Measurements from ENCODE around the gene ADH1C. TPM values are rescaled to one million over a fixed set of nuclear protein-coding genes. Genes with fewer than 3 reads are reported as not detected.
"Not testable (repeated sequence)": the region's sequence is repeated elsewhere in the genome, so short reads cannot be mapped to it uniquely, and the experiment has no call there.

The ADH1C gene
- not detected for total RNA-seq

- DNase-seq: no peak
- peaks cover 4% of the 10 kb centered on the region for H3K9me3 Mint-ChIP-seq
- no peak within 1 kb of the TSS for H3K27ac Mint-ChIP-seq
- H3K4me1 Mint-ChIP-seq: peaks cover 8% of the 10 kb centered on the region
- H3K36me3 Mint-ChIP-seq: no peaks in the 10 kb centered on the region
- H3K4me3 Mint-ChIP-seq: no peak within 1 kb of the TSS
- peaks cover 22% of the 10 kb centered on the region for H3K27me3 Mint-ChIP-seq
Observed at GRCh38 chr4:99352602-99353537, at the start of gene ADH1C. Gene ADH1C, minus strand, starts transcription at chr4:99352746. Its CDS starts 71 bp downstream, at chr4:99352675.

- H3K4me1 Mint-ChIP-seq: peaks cover 21% of the 10 kb centered on the region
- peaks cover 6% of the 10 kb centered on the region for H3K27me3 Mint-ChIP-seq
- no peaks in the 10 kb centered on the region for H3K9me3 Mint-ChIP-seq
- H3K4me3 Mint-ChIP-seq: no peak overlapping the region
- DNase-seq: no peak
- no peak overlapping the region for H3K27ac Mint-ChIP-seq
- no peaks in the 10 kb centered on the region for H3K36me3 Mint-ChIP-seq
Observed at GRCh38 chr4:99400831-99401230, 48.3 kb upstream of the ADH1C start.

GRCh38 chr4:99399017-99399416 lies 46.5 kb upstream of the ADH1C start:
- Mint-ChIP-seq H3K27ac (no peak overlapping the region), H3K4me1 (peaks cover 8% of the 10 kb centered on the region), H3K9me3 (no peaks in the 10 kb centered on the region), H3K36me3 (no peaks in the 10 kb centered on the region), H3K27me3 (peaks cover 11% of the 10 kb centered on the region), H3K4me3 (no peak overlapping the region)
- DNase-seq: no peak

- H3K27ac Mint-ChIP-seq: no peak overlapping the region
- DNase-seq: no peak
- no peaks in the 10 kb centered on the region for H3K9me3 Mint-ChIP-seq
- no peak overlapping the region for H3K4me3 Mint-ChIP-seq
- H3K4me1 Mint-ChIP-seq: no peaks in the 10 kb centered on the region
- H3K36me3 Mint-ChIP-seq: no peaks in the 10 kb centered on the region
- peaks cover 8% of the 10 kb centered on the region for H3K27me3 Mint-ChIP-seq
Observed at GRCh38 chr4:99395595-99396364, 43.2 kb upstream of the ADH1C start.

- Mint-ChIP-seq H3K4me3 (no peak overlapping the region), H3K4me1 (no peaks in the 10 kb centered on the region), H3K9me3 (no peaks in the 10 kb centered on the region), H3K36me3 (no peaks in the 10 kb centered on the region), H3K27ac (no peak overlapping the region), H3K27me3 (peaks cover 14% of the 10 kb centered on the region)
- no peak for DNase-seq
Observed at GRCh38 chr4:99394896-99395295, 42.4 kb upstream of the ADH1C start.

GRCh38 chr4:99390055-99390454 lies 37.5 kb upstream of the ADH1C start:
- Mint-ChIP-seq H3K4me3 (no peak overlapping the region), H3K9me3 (no peaks in the 10 kb centered on the region), H3K36me3 (no peaks in the 10 kb centered on the region), H3K4me1 (no peaks in the 10 kb centered on the region), H3K27ac (no peak overlapping the region), H3K27me3 (peaks cover 8% of the 10 kb centered on the region)
- DNase-seq: no peak

GRCh38 chr4:99389606-99390005 lies 37.1 kb upstream of the ADH1C start:
- H3K27ac Mint-ChIP-seq: no peak overlapping the region
- no peak overlapping the region for H3K4me3 Mint-ChIP-seq

GRCh38 chr4:99383833-99384392 lies 31.4 kb upstream of the ADH1C start:
- peaks cover 17% of the 10 kb centered on the region for H3K27me3 Mint-ChIP-seq
- H3K4me3 Mint-ChIP-seq: no peak overlapping the region
- H3K27ac Mint-ChIP-seq: no peak overlapping the region
- no peaks in the 10 kb centered on the region for H3K4me1 Mint-ChIP-seq
- H3K9me3 Mint-ChIP-seq: peaks cover 4% of the 10 kb centered on the region
- H3K36me3 Mint-ChIP-seq: peaks cover 2% of the 10 kb centered on the region
- no peak for DNase-seq

More at GRCh38 chr4:99389606-99390005, 37.1 kb upstream of the ADH1C start:
- DNase-seq: no peak
- Mint-ChIP-seq H3K27me3 (peaks cover 6% of the 10 kb centered on the region), H3K4me1 (no peaks in the 10 kb centered on the region), H3K9me3 (no peaks in the 10 kb centered on the region), H3K36me3 (no peaks in the 10 kb centered on the region)

GRCh38 chr4:99383399-99383798 lies 30.9 kb upstream of the ADH1C start:
- Mint-ChIP-seq H3K9me3 (peaks cover 4% of the 10 kb centered on the region), H3K36me3 (peaks cover 2% of the 10 kb centered on the region), H3K4me3 (no peak overlapping the region), H3K27me3 (peaks cover 20% of the 10 kb centered on the region), H3K4me1 (no peaks in the 10 kb centered on the region), H3K27ac (no peak overlapping the region)
- DNase-seq: no peak

- Mint-ChIP-seq H3K27ac (no peak overlapping the region), H3K36me3 (peaks cover 2% of the 10 kb centered on the region), H3K27me3 (peaks cover 22% of the 10 kb centered on the region), H3K4me1 (no peaks in the 10 kb centered on the region), H3K9me3 (peaks cover 4% of the 10 kb centered on the region), H3K4me3 (no peak overlapping the region)
- DNase-seq: no peak
Observed at GRCh38 chr4:99382745-99383360, 30.3 kb upstream of the ADH1C start.

GRCh38 chr4:99381588-99382175 lies 29.1 kb upstream of the ADH1C start:
- DNase-seq: no peak
- no peaks in the 10 kb centered on the region for H3K4me1 Mint-ChIP-seq
- H3K4me3 Mint-ChIP-seq: no peak overlapping the region
- H3K27me3 Mint-ChIP-seq: peaks cover 26% of the 10 kb centered on the region
- no peak overlapping the region for H3K27ac Mint-ChIP-seq
- peaks cover 2% of the 10 kb centered on the region for H3K36me3 Mint-ChIP-seq
- H3K9me3 Mint-ChIP-seq: peaks cover 4% of the 10 kb centered on the region

- no peaks in the 10 kb centered on the region for H3K4me1 Mint-ChIP-seq
- H3K36me3 Mint-ChIP-seq: peaks cover 6% of the 10 kb centered on the region
- H3K9me3 Mint-ChIP-seq: peaks cover 11% of the 10 kb centered on the region
- no peak for DNase-seq
- H3K4me3 Mint-ChIP-seq: no peak overlapping the region
- H3K27ac Mint-ChIP-seq: no peak overlapping the region
- H3K27me3 Mint-ChIP-seq: peaks cover 36% of the 10 kb centered on the region
Observed at GRCh38 chr4:99379571-99379970, 27.0 kb upstream of the ADH1C start.

- Mint-ChIP-seq H3K4me3 (no peak overlapping the region), H3K4me1 (no peaks in the 10 kb centered on the region), H3K27me3 (peaks cover 35% of the 10 kb centered on the region), H3K9me3 (peaks cover 14% of the 10 kb centered on the region), H3K27ac (no peak overlapping the region), H3K36me3 (peaks cover 6% of the 10 kb centered on the region)
- no peak for DNase-seq
Observed at GRCh38 chr4:99378876-99379275, 26.3 kb upstream of the ADH1C start.

GRCh38 chr4:99377341-99377740 lies 24.8 kb upstream of the ADH1C start:
- DNase-seq, H3K27ac Mint-ChIP-seq, H3K4me1 Mint-ChIP-seq, H3K4me3 Mint-ChIP-seq, H3K36me3 Mint-ChIP-seq: not testable (repeated sequence)
- Mint-ChIP-seq H3K9me3 (peaks cover 21% of the 10 kb centered on the region), H3K27me3 (peaks cover 28% of the 10 kb centered on the region)

All from activated naive CD8-positive, alpha-beta T cell treated with anti-CD3 and anti-CD28 coated beads for 36 hours (primary cell).